Measurements from ENCODE around the gene TESK2.

Gene TESK2

GRCh38 chr1:45306319-45306718, 184.6 kb downstream of the TESK2 start:
- no peak for DNase-seq (ENCODE audit: low read depth, low spot score)

GRCh38 chr1:45305231-45305630, 185.7 kb downstream of the TESK2 start:
- no peak for DNase-seq (ENCODE audit: low read depth, low spot score)

GRCh38 chr1:45304311-45305081, 186.5 kb downstream of the TESK2 start:
- DNase-seq (ENCODE audit: low read depth, low spot score): no peak

- DNase-seq (ENCODE audit: low read depth, low spot score): peak; percentile 93
Measured at GRCh38 chr1:45303520-45304310, 187.2 kb downstream of the TESK2 start.

GRCh38 chr1:45302505-45303150, 188.3 kb downstream of the TESK2 start:
- no peak for DNase-seq (ENCODE audit: low read depth, low spot score)

GRCh38 chr1:45300669-45300997, 190.3 kb downstream of the TESK2 start:
- DNase-seq (ENCODE audit: low read depth, low spot score): no peak

- no peak for DNase-seq (ENCODE audit: low read depth, low spot score)
Measured at GRCh38 chr1:45299981-45300668, 190.8 kb downstream of the TESK2 start.

GRCh38 chr1:45299296-45299695, 191.7 kb downstream of the TESK2 start:
- DNase-seq (ENCODE audit: low read depth, low spot score): no peak

GRCh38 chr1:45297666-45298356, 193.2 kb downstream of the TESK2 start:
- no peak for DNase-seq (ENCODE audit: low read depth, low spot score)
